Measurements from ENCODE around the gene SHISAL1. TPM values are rescaled to one million over a fixed set of nuclear protein-coding genes. Genes with fewer than 3 reads are reported as not detected.

SHISAL1 gene
- total RNA-seq, 4 donors from 2014 or later: 0.17 to 0.89 (median 0.22) TPM

DNA sequence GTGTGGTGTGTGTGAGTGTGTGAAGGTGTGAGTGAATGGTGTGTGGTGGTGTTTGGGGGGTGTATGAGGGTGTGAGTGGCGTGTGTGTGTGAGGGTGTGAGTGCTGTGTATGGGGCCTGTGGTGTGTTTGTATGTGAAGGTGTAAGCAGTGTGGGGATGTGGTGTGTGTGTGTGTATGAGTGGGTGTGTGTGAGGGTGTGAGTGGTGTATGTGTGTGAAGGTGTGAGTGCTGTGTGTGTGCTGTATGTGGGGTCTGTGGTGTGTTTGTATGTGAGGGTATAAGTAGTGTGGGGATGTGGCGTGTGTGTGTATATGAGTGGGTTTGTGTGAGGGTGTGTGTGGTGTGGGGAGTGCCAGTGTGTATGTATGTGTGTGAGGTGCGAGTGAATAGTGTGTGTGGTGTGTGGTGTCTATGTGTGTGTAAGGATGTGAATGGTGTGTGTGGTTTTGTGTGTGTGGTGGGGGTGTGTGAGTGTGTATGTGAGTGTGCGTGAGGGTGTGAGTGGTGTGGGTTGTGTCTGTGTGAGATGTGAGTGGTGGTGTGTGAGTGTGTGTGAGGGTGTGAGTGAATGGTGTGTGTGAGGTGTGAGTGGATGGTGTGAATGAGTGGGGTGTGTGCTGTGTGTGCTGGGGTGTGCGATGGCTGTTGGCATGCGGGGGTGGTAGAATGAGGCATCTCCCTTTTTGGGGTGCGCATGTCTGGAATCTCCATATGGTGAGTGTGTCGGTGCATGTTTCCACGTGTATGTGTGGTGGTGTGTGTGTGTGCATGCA, 22.5 kb upstream of the SHISAL1 start:
- TF ChIP-seq EP300 (IDR thresholded peaks at IDR 0.05) (no peak), POLR2A (IDR thresholded peaks at IDR 0.05) (no peak), POLR2AphosphoS5 (IDR thresholded peaks at IDR 0.05) (no peak)
- TF ChIP-seq, protein P1, sequence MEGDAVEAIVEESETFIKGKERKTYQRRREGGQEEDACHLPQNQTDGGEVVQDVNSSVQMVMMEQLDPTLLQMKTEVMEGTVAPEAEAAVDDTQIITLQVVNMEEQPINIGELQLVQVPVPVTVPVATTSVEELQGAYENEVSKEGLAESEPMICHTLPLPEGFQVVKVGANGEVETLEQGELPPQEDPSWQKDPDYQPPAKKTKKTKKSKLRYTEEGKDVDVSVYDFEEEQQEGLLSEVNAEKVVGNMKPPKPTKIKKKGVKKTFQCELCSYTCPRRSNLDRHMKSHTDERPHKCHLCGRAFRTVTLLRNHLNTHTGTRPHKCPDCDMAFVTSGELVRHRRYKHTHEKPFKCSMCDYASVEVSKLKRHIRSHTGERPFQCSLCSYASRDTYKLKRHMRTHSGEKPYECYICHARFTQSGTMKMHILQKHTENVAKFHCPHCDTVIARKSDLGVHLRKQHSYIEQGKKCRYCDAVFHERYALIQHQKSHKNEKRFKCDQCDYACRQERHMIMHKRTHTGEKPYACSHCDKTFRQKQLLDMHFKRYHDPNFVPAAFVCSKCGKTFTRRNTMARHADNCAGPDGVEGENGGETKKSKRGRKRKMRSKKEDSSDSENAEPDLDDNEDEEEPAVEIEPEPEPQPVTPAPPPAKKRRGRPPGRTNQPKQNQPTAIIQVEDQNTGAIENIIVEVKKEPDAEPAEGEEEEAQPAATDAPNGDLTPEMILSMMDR (IDR thresholded peaks at IDR 0.05): no peak
- no peak overlapping the region for H3K27ac ChIP-seq
- peaks cover 73% of the 10 kb centered on the region for H3K27me3 ChIP-seq
- peaks cover 14% of the 10 kb centered on the region for H3K4me1 ChIP-seq
- H3K36me3 ChIP-seq: no peaks in the 10 kb centered on the region
- H3K9me3 ChIP-seq: no peaks in the 10 kb centered on the region
- no peak for DNase-seq (ENCODE audit: low spot score in 2 of 2)
- 88% methylated on average over 9 of the region's 9 CpGs for WGBS
- H3K4me3 ChIP-seq: no peak overlapping the region

DNA sequence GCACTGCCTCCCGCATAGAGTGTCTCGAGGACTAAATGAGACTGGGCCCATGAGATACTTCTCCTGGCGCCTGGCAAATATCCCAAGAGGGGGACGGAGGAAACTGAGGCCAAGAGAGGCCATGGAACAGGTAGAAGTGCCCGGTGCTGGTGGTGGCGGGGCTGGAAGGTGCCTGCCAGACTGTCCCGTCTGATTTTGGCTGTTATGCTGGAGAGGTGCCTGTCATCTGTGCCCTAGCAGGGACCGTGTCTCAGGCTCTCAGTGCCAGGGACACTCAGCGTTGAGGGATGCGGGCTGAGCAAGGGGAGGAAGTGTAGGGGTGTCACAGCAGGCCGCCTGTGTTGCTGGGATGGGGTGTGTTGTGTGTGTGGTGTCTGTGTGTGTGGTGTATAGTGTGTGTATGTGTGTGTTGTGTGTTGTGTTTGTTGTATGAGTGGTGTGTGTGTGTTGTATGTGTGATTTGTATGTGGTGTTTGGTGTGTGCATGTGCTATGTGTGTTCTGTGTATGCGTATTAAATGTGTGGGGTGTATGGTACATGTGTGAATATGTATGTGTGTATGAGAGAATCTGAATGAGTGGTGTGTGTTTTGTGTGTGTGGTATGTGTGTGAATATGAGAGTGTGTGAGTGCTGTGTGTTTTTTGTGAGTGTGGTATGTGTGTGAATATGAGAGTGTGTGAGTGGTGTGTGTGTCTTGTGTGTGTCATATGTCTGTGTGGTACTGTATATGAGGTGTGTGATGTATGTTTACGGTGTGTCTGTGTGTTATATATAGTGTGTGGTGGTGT, 21.3 kb upstream of the SHISAL1 start:
- 89% methylated on average over 11 of the region's 13 CpGs for WGBS
- TF ChIP-seq EP300 (IDR thresholded peaks at IDR 0.05) (no peak), POLR2A (IDR thresholded peaks at IDR 0.05) (no peak), POLR2AphosphoS5 (IDR thresholded peaks at IDR 0.05) (no peak)
- TF ChIP-seq, protein P1 (IDR thresholded peaks at IDR 0.05): no peak
- peaks cover 75% of the 10 kb centered on the region for H3K27me3 ChIP-seq

DNA sequence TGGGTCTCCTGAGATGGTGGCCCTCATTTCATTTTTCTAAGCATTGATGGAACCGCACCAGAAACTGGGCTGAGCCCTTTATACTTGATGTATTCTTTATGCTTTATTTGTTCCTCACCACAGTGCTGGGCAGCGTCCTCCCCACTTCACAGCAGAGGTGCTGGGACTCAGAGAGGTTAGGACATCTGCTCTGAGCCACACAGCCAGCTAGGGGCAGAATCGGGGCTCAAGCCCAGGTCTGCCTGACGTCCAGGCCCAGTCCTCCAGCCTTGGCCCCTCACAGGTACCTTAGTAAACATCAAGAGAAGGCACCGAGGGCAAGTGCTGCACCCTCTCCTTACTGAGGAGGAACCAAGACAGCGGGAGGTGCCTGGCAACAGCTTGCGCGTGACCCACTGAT, 20.2 kb upstream of the SHISAL1 start:
- Histone ChIP-seq H3K9me3 (no peaks in the 10 kb centered on the region), H3K27me3 (peaks cover 86% of the 10 kb centered on the region), H3K27ac (no peak overlapping the region), H3K36me3 (no peaks in the 10 kb centered on the region), H3K4me3 (no peak overlapping the region), H3K4me1 (peaks cover 14% of the 10 kb centered on the region)
- TF ChIP-seq POLR2AphosphoS5 (IDR thresholded peaks at IDR 0.05) (no peak), POLR2A (IDR thresholded peaks at IDR 0.05) (no peak), EP300 (IDR thresholded peaks at IDR 0.05) (no peak)
- TF ChIP-seq, protein P1 (IDR thresholded peaks at IDR 0.05): no peak
- no peak for DNase-seq (ENCODE audit: low spot score in 2 of 2)
- WGBS: 79% methylated on average over 5 of the region's 8 CpGs

More for the DNA sequence above, 21.3 kb upstream of the SHISAL1 start:
- Histone ChIP-seq H3K36me3 (no peaks in the 10 kb centered on the region), H3K27ac (no peak overlapping the region), H3K4me1 (peaks cover 14% of the 10 kb centered on the region), H3K9me3 (no peaks in the 10 kb centered on the region), H3K4me3 (no peak overlapping the region)
- no peak for DNase-seq (ENCODE audit: low spot score in 2 of 2)

DNA sequence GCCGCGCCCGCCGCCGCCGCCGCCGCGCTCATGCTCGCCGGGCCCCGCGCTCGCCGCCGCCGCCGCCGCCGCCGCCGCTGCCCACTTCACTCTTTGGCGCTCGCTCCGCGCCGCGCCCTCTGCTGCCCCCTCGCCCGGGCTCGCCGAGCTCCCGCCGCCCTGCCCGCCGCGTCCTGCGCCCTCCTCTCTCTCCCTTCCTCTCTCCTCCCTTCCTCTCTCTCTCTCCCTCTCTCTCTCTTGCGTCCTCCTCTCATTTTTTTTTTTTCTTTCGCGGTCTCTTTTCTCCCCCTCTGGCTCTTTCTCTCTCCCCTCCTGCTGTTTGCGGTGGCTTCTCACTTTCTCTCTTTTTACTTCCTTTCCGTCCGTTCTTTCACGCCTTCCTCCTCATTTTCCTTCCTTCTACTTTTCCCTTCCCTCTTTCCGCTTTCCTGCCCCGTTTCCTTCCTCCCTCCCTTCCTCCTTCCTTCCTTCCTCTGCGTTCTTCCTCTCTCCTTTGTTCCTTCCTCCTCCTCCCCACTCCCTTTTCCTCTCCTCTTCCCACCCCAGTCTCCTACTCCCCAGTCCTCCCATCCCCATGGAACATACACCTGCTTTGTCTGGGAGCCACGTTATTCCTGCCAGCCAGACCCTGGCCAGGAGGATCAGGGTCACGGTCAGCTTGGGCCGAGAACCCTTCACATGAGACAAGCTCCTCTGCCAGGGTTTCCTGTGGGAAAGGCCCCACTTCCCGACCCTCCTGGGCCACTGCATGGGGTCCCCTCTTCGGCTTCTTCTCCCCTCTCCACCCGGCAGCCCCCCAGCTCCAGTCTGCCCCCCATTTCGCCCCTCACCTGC, 19.3 kb upstream of the SHISAL1 start:
- Histone ChIP-seq H3K4me3 (peak overlapping the region; percentile 50), H3K9me3 (no peaks in the 10 kb centered on the region), H3K27me3 (peaks cover 83% of the 10 kb centered on the region), H3K36me3 (no peaks in the 10 kb centered on the region), H3K4me1 (peaks cover 14% of the 10 kb centered on the region), H3K27ac (no peak overlapping the region)
- TF ChIP-seq EP300 (IDR thresholded peaks at IDR 0.05) (no peak), POLR2A (IDR thresholded peaks at IDR 0.05) (no peak), POLR2AphosphoS5 (IDR thresholded peaks at IDR 0.05) (no peak)
- TF ChIP-seq, protein P1 (IDR thresholded peaks at IDR 0.05): no peak
- no peak for DNase-seq (ENCODE audit: low spot score in 2 of 2)
- WGBS: 11% methylated on average over 48 of the region's 55 CpGs
